IMR-90 (cell line): ENCODE data around the gene CXCL3. TPM values are rescaled to one million over a fixed set of nuclear protein-coding genes. Genes with fewer than 3 reads are reported as not detected.

Source experiments
- ATAC-seq: fragments of 200-7000 bp; cut with Tn5 transposase; 2 replicates; pipeline ENCODE4 v1.9.1; 2020; ENCODE audit warnings: low read depth, mild to moderate bottlenecking, moderate library complexity
- BruUV-seq: library from RNA; stranded (reverse); fragments of 400-500 nt; replicated peaks from 2 replicates; lab custom pipeline; 2021; lab: Mats Ljungman, UMichigan
- CTCF ChIA-PET: fragments of 300-600 bp; formaldehyde crosslinking; extraction: SDS; loops from one replicate; lab custom pipeline; 2021; ENCODE audit warnings: antibody characterized with exemption; lab: Yijun Ruan, JAX
- POLR2A ChIA-PET: fragments of 300-600 bp; sonication (Branson Sonifier 250); formaldehyde crosslinking; loops from one replicate; lab custom pipeline; 2022; ENCODE audit warnings: antibody characterized with exemption; ENCODE audit not compliant: unreplicated experiment; lab: Charles Lee
- DNase-seq: peaks from one replicate; pipeline ENCODE4 v3.0.0; 2013
- H2AFZ ChIP-seq: replicated peaks from 2 replicates; pipeline ENCODE3; 2013; ENCODE audit warnings: low read length, mild to moderate bottlenecking; ENCODE audit not compliant: poor library complexity
- H2AK5ac ChIP-seq: 2 replicates; pipeline ENCODE4 v1.6.1; 2013; ENCODE audit warnings: low read depth, low read length, inconsistent platforms
- H2AK9ac ChIP-seq: replicated peaks from 2 replicates; pipeline ENCODE3; 2013; ENCODE audit warnings: mild to moderate bottlenecking, low read depth, low read length, moderate library complexity; ENCODE audit not compliant: poor library complexity
- H2BK120ac ChIP-seq: 2 replicates; pipeline ENCODE4 v1.6.1; 2013; ENCODE audit warnings: low read depth, low read length, inconsistent platforms
- H2BK15ac ChIP-seq: 3 replicates; pipeline ENCODE4 v1.6.1; 2013; ENCODE audit warnings: low read depth, low read length, inconsistent platforms
- H2BK20ac ChIP-seq: 2 replicates; pipeline ENCODE4 v1.6.1; 2013; ENCODE audit warnings: low read depth, mild to moderate bottlenecking, inconsistent platforms, low read length, moderate library complexity
- H2BK5ac ChIP-seq: 2 replicates; pipeline ENCODE4 v1.6.1; 2013; ENCODE audit warnings: mild to moderate bottlenecking, low read depth, low read length, inconsistent platforms; ENCODE audit not compliant: poor library complexity, severe bottlenecking
- H3K14ac ChIP-seq: replicated peaks from 2 replicates; pipeline ENCODE4 v1.6.1; 2013; ENCODE audit warnings: low read depth, low read length, inconsistent platforms
- H3K18ac ChIP-seq: 2 replicates; pipeline ENCODE4 v1.6.1; 2013; ENCODE audit warnings: low read depth, low read length, control low read depth
- H3K23ac ChIP-seq: 2 replicates; pipeline ENCODE4 v1.6.1; 2013; ENCODE audit warnings: low read depth, low read length, inconsistent platforms
- H3K27ac ChIP-seq: 2 replicates; pipeline ENCODE4 v1.5.1; 2013; ENCODE audit warnings: mild to moderate bottlenecking, control low read depth, low read length; ENCODE audit not compliant: insufficient read depth
- H3K27me3 ChIP-seq: 2 replicates; pipeline ENCODE4 v1.6.1; 2013; ENCODE audit warnings: low read length; ENCODE audit not compliant: control insufficient read depth, insufficient read depth
- H3K36me3 ChIP-seq: 2 replicates; pipeline ENCODE4 v1.6.1; 2013; ENCODE audit warnings: low read length, mixed read lengths; ENCODE audit not compliant: control insufficient read depth, insufficient read depth
- H3K4ac ChIP-seq: 2 replicates; pipeline ENCODE4 v1.6.1; 2013; ENCODE audit warnings: low read depth, low read length, inconsistent platforms
- H3K4me1 ChIP-seq: 2 replicates; pipeline ENCODE4 v1.6.1; 2013; ENCODE audit warnings: low read length, mixed read lengths; ENCODE audit not compliant: control insufficient read depth, insufficient read depth
- H3K4me2 ChIP-seq: 2 replicates; pipeline ENCODE4 v1.6.1; 2013; ENCODE audit warnings: low read depth, mild to moderate bottlenecking, control low read depth, low read length, moderate library complexity
- H3K4me3 ChIP-seq: 2 replicates; pipeline ENCODE4 v1.5.1; 2013; ENCODE audit warnings: low read depth, mild to moderate bottlenecking, control low read depth, low read length, moderate library complexity; ENCODE audit not compliant: insufficient read depth
- H3K56ac ChIP-seq: 2 replicates; pipeline ENCODE4 v1.6.1; 2013; ENCODE audit warnings: low read length, inconsistent platforms; ENCODE audit not compliant: insufficient read depth; ENCODE audit errors: extremely low read depth
- H3K79me1 ChIP-seq, 2 experiments: 2 replicates each; pipeline ENCODE4 v1.6.1; 2013; ENCODE audit warnings: low read length in 2 of 2, inconsistent platforms in 1 of 2, low read depth in 1 of 2
- H3K9ac ChIP-seq: 2 replicates; pipeline ENCODE4 v1.6.1; 2013; ENCODE audit warnings: low read depth, low read length, control low read depth
- H3K9me1 ChIP-seq: 2 replicates; pipeline ENCODE4 v1.6.1; 2013; ENCODE audit warnings: low read length, inconsistent platforms; ENCODE audit not compliant: insufficient read depth
- H3K9me3 ChIP-seq: 2 replicates; pipeline ENCODE4 v1.6.1; 2013; ENCODE audit warnings: low read length; ENCODE audit not compliant: control insufficient read depth, insufficient read depth
- H4K20me1 ChIP-seq: 2 replicates; pipeline ENCODE4 v1.6.1; 2013; ENCODE audit warnings: low read length, inconsistent platforms; ENCODE audit not compliant: insufficient read depth
- H4K5ac ChIP-seq: 2 replicates; pipeline ENCODE4 v1.6.1; 2013; ENCODE audit warnings: mild to moderate bottlenecking, low read depth, low read length, control low read depth
- H4K8ac ChIP-seq, 2 experiments: 2 replicates each; pipeline ENCODE4 v1.6.1; 2013; ENCODE audit warnings: low read depth in 2 of 2, low read length in 2 of 2, control low read depth in 1 of 2, inconsistent platforms in 1 of 2
- H4K91ac ChIP-seq: 2 replicates; pipeline ENCODE4 v1.6.1; 2013; ENCODE audit warnings: low read depth, low read length, inconsistent platforms; ENCODE audit not compliant: insufficient read depth
- BHLHE40 ChIP-seq: fragments of 150-350 bp; IDR thresholded peaks from 2 replicates; pipeline ENCODE4 v1.6.1; 2016; ENCODE audit warnings: mild to moderate bottlenecking, low read depth, low read length
- CEBPB ChIP-seq: IDR thresholded peaks from 2 replicates; pipeline ENCODE4 v1.6.1; 2012; ENCODE audit warnings: low read depth, low read length, improper control_type of control experiment
- MAFK ChIP-seq: IDR thresholded peaks from 2 replicates; pipeline ENCODE4 v1.6.1; 2012; ENCODE audit warnings: low read depth, low read length, improper control_type of control experiment
- MAZ ChIP-seq: IDR thresholded peaks from 2 replicates; pipeline ENCODE4 v1.6.1; 2012; ENCODE audit warnings: low read depth, mild to moderate bottlenecking, low read length, improper control_type of control experiment, moderate library complexity, borderline replicate concordance
- MXI1 ChIP-seq: IDR thresholded peaks from 2 replicates; pipeline ENCODE4 v1.6.1; 2012; ENCODE audit warnings: low read depth, mild to moderate bottlenecking, low read length, moderate library complexity, borderline replicate concordance
- POLR2A ChIP-seq: IDR thresholded peaks from 2 replicates; pipeline ENCODE4 v1.6.1; 2012; ENCODE audit warnings: mild to moderate bottlenecking, low read depth, low read length
- RCOR1 ChIP-seq: IDR thresholded peaks from 2 replicates; pipeline ENCODE4 v1.6.1; 2012; ENCODE audit warnings: mild to moderate bottlenecking, low read length, improper control_type of control experiment; ENCODE audit not compliant: insufficient replicate concordance
- RFX5 ChIP-seq: IDR thresholded peaks from 2 replicates; pipeline ENCODE4 v1.8.0; 2012; ENCODE audit warnings: low read depth, mild to moderate bottlenecking, low read length, moderate library complexity
- SMC3 ChIP-seq: fragments of 150-350 bp; IDR thresholded peaks from 2 replicates; pipeline ENCODE4 v1.6.1; 2016; ENCODE audit warnings: low read depth, mild to moderate bottlenecking, antibody characterized with exemption, low read length, moderate library complexity
- USF2 ChIP-seq: fragments of 150-350 bp; IDR thresholded peaks from 2 replicates; pipeline ENCODE4 v1.6.1; 2017; ENCODE audit warnings: mild to moderate bottlenecking, antibody characterized with exemption, low read length, low read depth
- dilution Hi-C: fragments of 300-500 bp; cut with HindIII; formaldehyde crosslinking; loops from one replicate; pipeline ENCODE4 v1.14.3; 2018; ENCODE audit warnings: low sequenced_read_pairs; ENCODE audit not compliant: unreplicated experiment
- in situ Hi-C: fragments of 300-500 bp; cut with MboI; formaldehyde crosslinking; loops from 3 replicates; pipeline ENCODE4 v1.14.3; 2019; ENCODE audit warnings: low sequenced_read_pairs, inconsistent platforms, mixed read lengths
- intact Hi-C: fragments of 100-400 bp; cut with micrococcal nuclease; formaldehyde crosslinking; loops from 2 replicates; pipeline ENCODE4 v1.10.0; 2022
- polyA plus RNA-seq, 3 experiments: library from polyadenylated mRNA; depleted of rRNA; stranded (reverse); fragments of >200 nt; gene quantifications; 2 replicates each; pipeline ENCODE4 v1.2.3, GENCODE V29; 2012; ENCODE audit warnings: low replicate concordance in 1 of 3
- total RNA-seq: library from RNA; depleted of rRNA; stranded (reverse); fragments of >200 nt; gene quantifications from 2 replicates; pipeline ENCODE4 v1.2.3, GENCODE V29; 2012
- TF ChIP-seq, protein P1 (sequence below): conservative IDR thresholded peaks from 2 replicates; pipeline ENCODE4 v1.5.1; 2012; ENCODE audit warnings: mild to moderate bottlenecking, low read depth, low read length, improper control_type of control experiment
- TF ChIP-seq, protein P2 (sequence below): fragments of 150-350 bp; IDR thresholded peaks from 2 replicates; pipeline ENCODE4 v1.6.1; 2016; ENCODE audit warnings: low read depth, mild to moderate bottlenecking, low read length, moderate library complexity, borderline replicate concordance

Gene CXCL3
- total and polyA plus RNA-seq, 2 of the 4 experiments (the other 2 are of a cell fraction), result 0.18 to 0.74 TPM

DNA sequence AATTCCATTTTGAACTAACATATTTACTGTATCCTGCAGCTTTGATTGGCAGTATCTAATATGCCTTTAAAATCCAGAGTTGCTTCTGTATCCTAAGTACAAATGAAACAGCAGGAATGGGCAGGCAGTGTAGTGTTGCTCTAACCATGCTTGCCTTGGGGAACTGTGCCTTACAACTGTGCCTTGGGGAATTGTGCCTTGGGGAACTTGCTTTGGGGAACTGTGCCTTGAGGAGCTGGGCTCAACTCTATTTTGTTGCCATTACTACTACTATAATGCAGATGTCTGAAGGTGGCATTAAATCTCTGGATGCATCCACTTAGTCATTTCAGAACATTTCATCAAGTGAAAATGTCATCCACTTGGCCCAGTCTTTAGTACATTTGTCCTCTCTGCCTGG is 6.9 kb downstream of the CXCL3 start:
- Histone ChIP-seq H4K20me1 (no peaks in the 10 kb centered on the region), H4K91ac (no peak overlapping the region), H2BK5ac (no peak overlapping the region), H4K5ac (no peak overlapping the region), H3K4ac (no peak overlapping the region), H2AK5ac (0 out of 2 replicates have a peak overlapping the region, but pooled peaks have one; percentile 43), H3K4me3 (no peak overlapping the region), H3K18ac (no peak overlapping the region), H2AK9ac (no peak overlapping the region), H4K8ac (no peak overlapping the region), H3K36me3 (no peaks in the 10 kb centered on the region), H3K9me3 (no peaks in the 10 kb centered on the region), H3K23ac (no peak overlapping the region), H3K4me2 (no peak overlapping the region), H3K27ac (no peak overlapping the region), H3K9ac (no peak overlapping the region), H2BK20ac (no peak overlapping the region), H3K56ac (no peak overlapping the region), H2AFZ (no peak overlapping the region), H2BK15ac (no peak overlapping the region; the same call in 2 of the 3 replicates), H3K27me3 (no peaks in the 10 kb centered on the region), H2BK120ac (no peak overlapping the region), H3K4me1 (no peaks in the 10 kb centered on the region), H3K14ac (no peak overlapping the region), H3K9me1 (0 out of 2 replicates have a peak, but pooled peaks cover 2% of the 10 kb centered on the region), H3K79me1 (no peaks in the 10 kb centered on the region)
- no peak for ATAC-seq
- intact Hi-C loops, result loop anchor here (10.0 kb wide), 3 partner anchors 107 to 457 kb away; partner anchors contain the start of gene CXCL1
- BruUV-seq, result no TSS peak
- in situ Hi-C loops, result loop anchor here (10.0 kb wide), 1 partner anchor 367 kb away; no protein-coding TSS in a partner anchor
- TF ChIP-seq RFX5 (no peak), SMC3 (no peak), MAZ (no peak), CEBPB (no peak), BHLHE40 (no peak), RCOR1 (no peak), USF2 (no peak), MXI1 (no peak), POLR2A (no peak), MAFK (no peak)
- TF ChIP-seq, protein P1, sequence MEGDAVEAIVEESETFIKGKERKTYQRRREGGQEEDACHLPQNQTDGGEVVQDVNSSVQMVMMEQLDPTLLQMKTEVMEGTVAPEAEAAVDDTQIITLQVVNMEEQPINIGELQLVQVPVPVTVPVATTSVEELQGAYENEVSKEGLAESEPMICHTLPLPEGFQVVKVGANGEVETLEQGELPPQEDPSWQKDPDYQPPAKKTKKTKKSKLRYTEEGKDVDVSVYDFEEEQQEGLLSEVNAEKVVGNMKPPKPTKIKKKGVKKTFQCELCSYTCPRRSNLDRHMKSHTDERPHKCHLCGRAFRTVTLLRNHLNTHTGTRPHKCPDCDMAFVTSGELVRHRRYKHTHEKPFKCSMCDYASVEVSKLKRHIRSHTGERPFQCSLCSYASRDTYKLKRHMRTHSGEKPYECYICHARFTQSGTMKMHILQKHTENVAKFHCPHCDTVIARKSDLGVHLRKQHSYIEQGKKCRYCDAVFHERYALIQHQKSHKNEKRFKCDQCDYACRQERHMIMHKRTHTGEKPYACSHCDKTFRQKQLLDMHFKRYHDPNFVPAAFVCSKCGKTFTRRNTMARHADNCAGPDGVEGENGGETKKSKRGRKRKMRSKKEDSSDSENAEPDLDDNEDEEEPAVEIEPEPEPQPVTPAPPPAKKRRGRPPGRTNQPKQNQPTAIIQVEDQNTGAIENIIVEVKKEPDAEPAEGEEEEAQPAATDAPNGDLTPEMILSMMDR, result no peak
- TF ChIP-seq, protein P2, sequence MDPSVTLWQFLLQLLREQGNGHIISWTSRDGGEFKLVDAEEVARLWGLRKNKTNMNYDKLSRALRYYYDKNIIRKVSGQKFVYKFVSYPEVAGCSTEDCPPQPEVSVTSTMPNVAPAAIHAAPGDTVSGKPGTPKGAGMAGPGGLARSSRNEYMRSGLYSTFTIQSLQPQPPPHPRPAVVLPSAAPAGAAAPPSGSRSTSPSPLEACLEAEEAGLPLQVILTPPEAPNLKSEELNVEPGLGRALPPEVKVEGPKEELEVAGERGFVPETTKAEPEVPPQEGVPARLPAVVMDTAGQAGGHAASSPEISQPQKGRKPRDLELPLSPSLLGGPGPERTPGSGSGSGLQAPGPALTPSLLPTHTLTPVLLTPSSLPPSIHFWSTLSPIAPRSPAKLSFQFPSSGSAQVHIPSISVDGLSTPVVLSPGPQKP, result no peak
- CTCF ChIA-PET, result no interaction called here
- dilution Hi-C loops, result no loop called here
- POLR2A ChIA-PET, result no interaction called here
- DNase-seq, result no peak
